Activated naive CD8-positive, alpha-beta T cell treated with anti-CD3 and anti-CD28 coated beads, Interleukin-2, amount 10 ng/mL, durations not matched to agents 7 days and 5 days (primary cell): ENCODE results near the gene THSD4. TPM values are rescaled to one million over a fixed set of nuclear protein-coding genes. Genes with fewer than 3 reads are reported as not detected.

Experiments
- ATAC-seq: fragments of 150-1000 bp; cut with Tn5 transposase; one replicate; pipeline ENCODE4 v1.10.0; 2021; ENCODE audit warnings: low read depth, moderate library complexity
- POLR2A ChIA-PET: fragments of 350-600 bp; sonication (Branson Sonifier 250); formaldehyde crosslinking; loops from one replicate; lab custom pipeline; 2021; ENCODE audit warnings: antibody characterized with exemption; lab: Charles Lee
- DNase-seq: peaks from one replicate; pipeline ENCODE4 v3.0.0; 2021
- H3K27ac Mint-ChIP-seq: one replicate; pipeline ENCODE4 v1.8.0; 2022; ENCODE audit warnings: mild to moderate bottlenecking, mixed read lengths
- H3K27me3 Mint-ChIP-seq: one replicate; pipeline ENCODE4 v1.8.0; 2022; ENCODE audit warnings: mild to moderate bottlenecking, moderate library complexity, mixed read lengths
- H3K36me3 Mint-ChIP-seq: one replicate; pipeline ENCODE4 v1.8.0; 2021; ENCODE audit warnings: mild to moderate bottlenecking, mixed read lengths
- H3K4me1 Mint-ChIP-seq: one replicate; pipeline ENCODE4 v1.8.0; 2021; ENCODE audit warnings: mixed read lengths
- H3K4me3 Mint-ChIP-seq: one replicate; pipeline ENCODE4 v1.8.0; 2022; ENCODE audit warnings: mild to moderate bottlenecking, moderate library complexity, mixed read lengths
- H3K9me3 Mint-ChIP-seq: one replicate; pipeline ENCODE4 v1.8.0; 2021; ENCODE audit warnings: mixed read lengths
- total RNA-seq, 2 experiments: library from RNA; stranded (reverse); gene quantifications; one replicate each; pipeline ENCODE4 v1.2.3, GENCODE V29; 2021

The THSD4 gene
- total RNA-seq, 2 experiments from 2014 or later: not detected

DNA sequence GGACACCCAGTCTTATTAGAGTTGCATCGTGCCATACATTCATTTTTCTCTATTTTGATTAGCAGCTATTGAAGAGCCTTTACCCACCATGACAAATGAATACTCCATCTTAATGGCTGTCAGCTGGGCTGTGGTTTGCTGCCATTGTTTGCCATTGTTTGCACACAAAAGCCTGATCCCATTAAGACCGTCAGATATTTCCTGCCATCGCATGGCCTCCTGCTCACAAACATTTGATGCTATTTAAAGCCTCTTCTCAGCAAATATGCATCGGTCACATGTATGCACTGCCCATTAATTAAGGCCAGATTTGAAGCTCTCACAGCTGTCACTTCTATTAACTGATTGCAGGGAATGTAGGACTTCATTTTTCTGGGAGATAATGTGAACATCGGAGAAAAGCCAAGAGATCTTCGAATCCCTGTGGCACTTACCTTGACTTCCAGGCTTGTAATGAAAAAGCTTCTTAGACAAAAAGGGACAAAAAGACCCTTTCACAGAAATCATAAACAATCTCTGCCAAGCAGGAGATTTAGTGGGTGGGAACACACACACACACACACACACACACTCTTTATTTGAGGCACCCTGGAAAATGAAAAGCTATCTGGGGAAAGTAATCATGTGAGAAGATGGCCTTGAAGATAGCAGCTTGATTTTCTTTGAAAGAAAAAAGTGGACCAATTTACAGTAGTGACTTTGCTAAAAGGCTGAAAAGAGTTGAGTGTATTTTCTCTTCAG is 519.7 kb downstream of the THSD4 start:
- no peaks in the 10 kb centered on the region for H3K4me1 Mint-ChIP-seq
- POLR2A ChIA-PET: no interaction called here
- H3K9me3 Mint-ChIP-seq: no peaks in the 10 kb centered on the region
- H3K36me3 Mint-ChIP-seq: no peaks in the 10 kb centered on the region
- ATAC-seq: no peak
- H3K27ac Mint-ChIP-seq: no peak overlapping the region
- H3K27me3 Mint-ChIP-seq: peaks cover 3% of the 10 kb centered on the region
- DNase-seq: no peak
- H3K4me3 Mint-ChIP-seq: no peak overlapping the region

DNA sequence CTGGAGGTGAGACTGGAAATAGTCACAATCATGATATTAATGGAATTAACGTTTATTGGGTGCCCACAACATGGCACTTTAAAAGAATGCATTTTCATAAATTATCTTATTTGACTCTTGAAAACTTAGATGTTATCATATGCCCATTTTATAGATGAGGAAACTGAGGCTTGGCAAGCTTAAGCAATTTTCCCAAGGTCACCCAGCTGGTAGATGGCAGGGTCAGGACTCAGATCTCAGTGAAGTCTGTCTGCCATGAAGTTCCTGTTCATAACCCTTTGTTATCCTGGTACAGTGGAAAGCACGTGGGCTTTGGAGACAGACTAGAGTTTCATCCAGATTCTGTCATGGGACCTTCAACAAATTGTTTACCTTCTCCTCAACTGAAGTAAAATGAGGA is 520.5 kb downstream of the THSD4 start:
- no peaks in the 10 kb centered on the region for H3K4me1 Mint-ChIP-seq
- no peaks in the 10 kb centered on the region for H3K9me3 Mint-ChIP-seq
- POLR2A ChIA-PET: no interaction called here
- no peaks in the 10 kb centered on the region for H3K36me3 Mint-ChIP-seq
- DNase-seq (no peak), ATAC-seq (no peak)
- H3K27ac Mint-ChIP-seq: no peak overlapping the region
- peaks cover 3% of the 10 kb centered on the region for H3K27me3 Mint-ChIP-seq
- no peak overlapping the region for H3K4me3 Mint-ChIP-seq

DNA sequence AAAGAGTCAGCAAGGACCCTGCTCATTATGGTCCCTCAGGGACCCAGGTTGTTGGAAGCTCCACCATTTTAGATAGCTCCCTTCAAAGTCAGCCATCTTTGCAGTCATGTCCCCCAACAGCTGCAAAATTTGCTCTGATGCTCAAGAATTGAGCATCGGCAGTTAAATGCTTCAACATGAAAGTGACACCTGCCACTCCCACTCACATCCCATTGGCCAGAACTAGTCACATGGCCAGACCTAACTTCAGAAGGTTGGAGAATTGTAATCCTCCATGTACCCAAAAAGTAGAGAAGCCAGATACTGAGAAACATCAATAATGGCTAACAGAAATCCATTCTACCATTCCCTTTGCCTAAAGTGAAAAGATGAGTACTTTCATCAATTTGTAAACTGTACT is 523.6 kb downstream of the THSD4 start:
- Mint-ChIP-seq H3K27me3 (peaks cover 5% of the 10 kb centered on the region), H3K9me3 (peaks cover 3% of the 10 kb centered on the region), H3K27ac (no peak overlapping the region), H3K4me3 (no peak overlapping the region), H3K4me1 (no peaks in the 10 kb centered on the region), H3K36me3 (no peaks in the 10 kb centered on the region)
- DNase-seq (no peak), ATAC-seq (no peak)
- POLR2A ChIA-PET: no interaction called here

DNA sequence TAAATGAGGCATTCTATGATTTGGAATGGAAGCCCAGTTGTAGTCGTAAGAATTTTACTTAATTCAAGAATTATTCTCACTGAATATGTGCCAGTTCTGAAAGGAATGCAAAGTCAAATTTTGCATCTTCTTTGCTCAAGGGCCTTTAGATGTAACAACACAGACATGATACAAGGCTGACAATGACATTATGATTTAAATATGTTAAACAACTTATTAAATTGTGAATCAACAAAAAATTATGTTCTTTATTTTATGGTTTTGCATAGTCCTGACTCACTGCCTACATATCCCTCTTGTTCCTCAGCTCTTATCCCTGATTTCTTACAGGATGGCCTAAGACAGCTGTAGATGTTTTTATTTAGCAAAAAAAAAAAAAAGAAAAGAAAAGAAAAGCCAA is 524.2 kb downstream of the THSD4 start:
- DNase-seq (no peak), ATAC-seq (no peak)
- Mint-ChIP-seq H3K4me3 (no peak overlapping the region), H3K4me1 (no peaks in the 10 kb centered on the region), H3K27me3 (peaks cover 5% of the 10 kb centered on the region), H3K27ac (no peak overlapping the region), H3K36me3 (no peaks in the 10 kb centered on the region), H3K9me3 (peaks cover 3% of the 10 kb centered on the region)
- POLR2A ChIA-PET: no interaction called here

DNA sequence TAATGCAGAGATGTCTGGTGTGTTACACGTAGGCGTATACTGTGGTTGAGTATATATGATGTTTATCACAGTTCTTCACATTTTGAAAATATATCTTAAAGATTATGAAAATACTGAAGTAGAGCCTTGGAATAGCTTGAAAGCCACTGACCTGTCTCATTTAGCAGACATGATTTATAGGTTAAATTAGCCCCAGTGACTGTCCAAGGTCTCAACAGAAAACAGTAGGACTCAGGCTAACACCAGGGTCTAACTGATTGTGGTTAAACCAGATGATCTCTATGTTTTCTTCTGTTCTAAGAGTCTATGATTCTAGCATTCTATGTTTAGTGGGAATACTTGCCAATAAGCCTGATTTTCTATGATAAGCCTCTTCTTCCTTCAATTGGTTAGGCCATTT is 528.6 kb downstream of the THSD4 start:
- ATAC-seq (no peak), DNase-seq (no peak)
- peaks cover 5% of the 10 kb centered on the region for H3K9me3 Mint-ChIP-seq
- no peak overlapping the region for H3K4me3 Mint-ChIP-seq
- H3K4me1 Mint-ChIP-seq: no peaks in the 10 kb centered on the region
- no peak overlapping the region for H3K27ac Mint-ChIP-seq
- H3K36me3 Mint-ChIP-seq: no peaks in the 10 kb centered on the region
- peaks cover 8% of the 10 kb centered on the region for H3K27me3 Mint-ChIP-seq
- POLR2A ChIA-PET: no interaction called here

DNA sequence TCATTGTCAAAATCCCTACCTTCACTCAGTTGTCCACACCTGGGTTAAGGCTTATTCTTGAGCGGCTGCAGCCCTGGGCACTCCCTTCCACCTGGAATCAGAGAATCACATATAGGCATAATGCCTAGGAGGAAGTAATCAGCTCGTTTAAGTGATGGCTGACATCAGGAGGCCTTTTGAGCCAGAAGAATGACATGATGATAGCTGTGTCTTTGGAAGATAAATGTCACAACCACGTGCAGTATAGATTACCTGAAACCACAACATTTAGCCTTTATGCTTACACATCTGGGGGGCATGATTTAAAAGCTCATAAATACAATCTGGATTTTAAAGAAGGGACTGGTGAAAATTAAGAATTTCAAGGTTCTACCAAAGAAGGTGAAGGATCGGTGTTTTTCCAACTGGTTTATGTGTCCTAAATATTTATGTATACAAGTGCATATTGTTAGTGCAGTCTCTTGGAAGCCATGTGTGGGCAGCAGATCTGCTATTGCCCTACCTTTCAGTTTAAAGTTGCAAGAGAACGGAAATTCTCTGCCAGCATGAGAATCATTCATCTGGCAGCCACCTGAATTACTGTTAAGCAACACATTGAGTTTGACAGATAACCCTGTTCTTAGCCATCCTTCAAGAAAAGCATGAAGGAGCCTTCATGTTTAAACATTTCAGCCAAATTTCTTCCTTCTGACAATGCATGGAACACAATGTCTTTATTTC is 531.7 kb downstream of the THSD4 start:
- H3K4me1 Mint-ChIP-seq: no peaks in the 10 kb centered on the region
- H3K27me3 Mint-ChIP-seq: peaks cover 6% of the 10 kb centered on the region
- DNase-seq (no peak), ATAC-seq (no peak)
- no peak overlapping the region for H3K27ac Mint-ChIP-seq
- no peak overlapping the region for H3K4me3 Mint-ChIP-seq
- peaks cover 3% of the 10 kb centered on the region for H3K9me3 Mint-ChIP-seq
- no peaks in the 10 kb centered on the region for H3K36me3 Mint-ChIP-seq
- POLR2A ChIA-PET: no interaction called here

DNA sequence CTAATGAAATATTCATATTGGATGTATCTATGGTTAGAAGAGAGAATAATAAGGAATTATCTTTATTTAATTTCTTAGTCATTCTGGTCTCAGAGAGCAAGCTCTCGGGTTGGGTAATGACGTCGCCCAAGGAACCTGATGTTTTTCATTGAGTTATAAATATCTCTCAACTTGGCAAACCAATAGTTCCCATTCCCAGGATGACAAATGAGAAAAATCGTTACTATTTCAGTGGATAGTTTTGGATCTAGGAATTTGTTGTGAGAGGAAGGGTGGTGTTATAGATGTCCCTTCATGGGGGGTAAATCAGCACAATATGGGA is 532.2 kb downstream of the THSD4 start:
- Mint-ChIP-seq H3K27ac (no peak overlapping the region), H3K4me1 (no peaks in the 10 kb centered on the region), H3K4me3 (no peak overlapping the region), H3K36me3 (no peaks in the 10 kb centered on the region), H3K27me3 (peaks cover 6% of the 10 kb centered on the region), H3K9me3 (peaks cover 2% of the 10 kb centered on the region)
- DNase-seq: no peak
- ATAC-seq: no peak
- POLR2A ChIA-PET: no interaction called here

DNA sequence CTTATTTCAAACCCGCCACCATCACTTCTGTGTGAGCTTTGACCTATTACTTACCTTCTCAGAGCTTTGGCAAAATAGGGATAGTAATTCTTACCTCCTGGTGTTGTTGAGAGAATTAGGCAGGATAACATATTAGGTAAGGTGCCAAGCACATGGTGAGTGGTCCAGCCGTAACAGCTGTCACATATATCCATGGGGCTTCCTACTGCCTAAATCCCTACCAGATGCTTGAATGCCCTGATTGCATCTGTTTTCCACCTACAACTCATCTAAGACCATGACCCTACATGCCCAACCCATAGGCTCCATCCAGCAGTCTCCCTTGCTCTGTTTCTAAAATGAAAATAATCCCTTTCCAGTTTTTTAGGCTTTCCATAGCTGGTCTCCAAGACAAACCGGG is 532.8 kb downstream of the THSD4 start:
- Mint-ChIP-seq H3K4me1 (no peaks in the 10 kb centered on the region), H3K27ac (no peak overlapping the region), H3K4me3 (no peak overlapping the region), H3K27me3 (peaks cover 6% of the 10 kb centered on the region), H3K9me3 (peaks cover 2% of the 10 kb centered on the region), H3K36me3 (no peaks in the 10 kb centered on the region)
- DNase-seq (no peak), ATAC-seq (no peak)
- POLR2A ChIA-PET: no interaction called here

DNA sequence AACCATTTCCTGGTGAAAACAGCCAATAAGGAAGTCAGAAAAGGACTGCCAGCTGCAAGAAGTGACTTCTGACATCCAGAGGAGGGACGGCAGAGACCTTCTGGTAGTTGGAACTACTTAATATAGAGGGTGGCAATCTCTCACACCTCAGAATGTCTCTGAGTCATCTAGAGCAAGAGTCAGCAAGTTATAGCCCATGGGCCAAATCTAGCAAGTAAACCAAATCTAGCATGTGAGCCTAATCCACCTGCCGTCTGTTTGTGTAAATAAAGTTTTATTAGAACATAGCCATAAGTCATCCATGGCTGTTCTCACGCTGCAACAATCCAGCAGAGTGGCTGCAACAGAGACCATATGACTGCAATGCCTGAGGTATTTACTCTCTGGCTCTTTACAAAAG is 534.6 kb downstream of the THSD4 start:
- Mint-ChIP-seq H3K4me3 (no peak overlapping the region), H3K9me3 (peaks cover 2% of the 10 kb centered on the region), H3K36me3 (no peaks in the 10 kb centered on the region), H3K27me3 (peaks cover 8% of the 10 kb centered on the region), H3K27ac (no peak overlapping the region), H3K4me1 (no peaks in the 10 kb centered on the region)
- DNase-seq (no peak), ATAC-seq (no peak)
- POLR2A ChIA-PET: no interaction called here

DNA sequence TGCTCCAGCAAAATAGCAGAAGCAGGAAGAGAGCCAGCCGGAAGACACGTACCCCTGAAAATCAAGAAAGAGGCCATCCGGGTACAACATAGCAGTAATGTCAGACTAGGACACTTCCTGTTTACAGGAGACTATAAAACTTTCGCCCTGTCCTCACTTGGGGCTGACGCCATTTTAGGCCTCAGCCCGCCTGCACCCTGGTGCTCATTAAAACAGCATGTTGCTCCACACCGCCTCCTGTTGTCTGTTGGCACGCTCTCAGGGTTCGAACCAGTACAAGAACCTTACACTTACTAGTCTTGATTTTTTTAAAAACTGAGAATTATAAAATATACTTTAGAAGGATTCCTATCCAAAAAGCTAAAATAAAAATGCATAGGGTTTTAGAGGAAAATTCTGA is 535.3 kb downstream of the THSD4 start:
- Mint-ChIP-seq H3K27me3 (peaks cover 8% of the 10 kb centered on the region), H3K4me3 (no peak overlapping the region), H3K36me3 (no peaks in the 10 kb centered on the region), H3K27ac (no peak overlapping the region), H3K9me3 (peaks cover 2% of the 10 kb centered on the region), H3K4me1 (no peaks in the 10 kb centered on the region)
- ATAC-seq (no peak), DNase-seq (no peak)
- POLR2A ChIA-PET: no interaction called here

DNA sequence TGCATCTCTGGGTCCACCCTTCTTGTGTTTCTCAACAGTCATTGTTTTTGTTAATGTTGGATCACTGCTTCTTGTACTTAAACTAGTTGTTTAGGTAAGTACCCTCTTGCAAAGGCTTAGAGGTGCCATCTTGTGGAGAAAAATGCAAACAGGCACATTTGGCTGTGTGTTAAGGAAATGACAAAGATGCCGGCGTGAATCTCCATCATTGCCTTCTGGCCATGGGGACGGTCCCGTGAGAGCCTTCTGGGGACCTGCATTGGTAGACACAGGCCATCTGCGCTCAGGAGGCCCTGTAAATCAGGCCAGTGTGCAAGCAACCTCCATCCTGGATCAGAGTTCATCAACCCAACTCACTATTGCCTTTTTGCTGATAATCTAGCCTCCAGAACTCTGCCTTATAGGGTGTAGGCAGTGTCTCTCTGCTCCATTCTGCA is 536.5 kb downstream of the THSD4 start:
- H3K4me1 Mint-ChIP-seq: no peaks in the 10 kb centered on the region
- no peak overlapping the region for H3K27ac Mint-ChIP-seq
- H3K4me3 Mint-ChIP-seq: no peak overlapping the region
- H3K27me3 Mint-ChIP-seq: peaks cover 8% of the 10 kb centered on the region
- H3K9me3 Mint-ChIP-seq: no peaks in the 10 kb centered on the region
- POLR2A ChIA-PET: no interaction called here
- DNase-seq: no peak
- ATAC-seq: no peak
- H3K36me3 Mint-ChIP-seq: no peaks in the 10 kb centered on the region

DNA sequence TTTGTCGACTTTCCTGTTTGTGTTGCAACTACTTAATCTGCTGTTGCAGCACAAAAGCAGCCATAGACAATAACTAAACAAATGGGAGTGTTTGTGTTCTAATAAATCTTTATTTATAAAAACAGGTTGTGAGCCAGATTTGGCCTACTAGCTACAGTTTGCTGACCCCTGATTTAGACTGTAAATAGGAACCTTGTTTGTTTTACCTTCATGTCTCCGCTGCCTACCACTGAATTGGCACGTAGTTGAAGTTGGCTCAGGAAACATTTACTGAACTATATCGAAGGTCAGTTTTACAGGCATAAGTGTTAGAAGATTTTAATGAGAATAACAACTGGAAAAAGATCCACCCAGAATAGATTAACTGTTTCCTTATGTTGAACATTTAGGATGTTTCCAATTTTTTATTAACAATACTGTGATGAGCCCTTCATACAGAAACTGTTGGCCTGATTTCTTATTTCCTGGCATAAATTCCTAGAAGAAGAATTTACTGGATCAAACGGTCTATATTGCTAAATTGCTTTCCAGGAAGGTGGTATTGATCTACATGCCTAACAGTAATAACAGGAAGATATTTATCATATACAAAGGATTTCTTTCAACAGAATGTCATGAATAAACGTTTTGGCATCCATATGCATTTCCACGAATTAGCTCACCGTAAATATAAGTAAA is 538.9 kb downstream of the THSD4 start:
- no peak overlapping the region for H3K4me3 Mint-ChIP-seq
- no peaks in the 10 kb centered on the region for H3K9me3 Mint-ChIP-seq
- H3K27ac Mint-ChIP-seq: no peak overlapping the region
- ATAC-seq (no peak), DNase-seq (no peak)
- POLR2A ChIA-PET: no interaction called here
- H3K27me3 Mint-ChIP-seq: peaks cover 5% of the 10 kb centered on the region
- no peaks in the 10 kb centered on the region for H3K4me1 Mint-ChIP-seq
- no peaks in the 10 kb centered on the region for H3K36me3 Mint-ChIP-seq

DNA sequence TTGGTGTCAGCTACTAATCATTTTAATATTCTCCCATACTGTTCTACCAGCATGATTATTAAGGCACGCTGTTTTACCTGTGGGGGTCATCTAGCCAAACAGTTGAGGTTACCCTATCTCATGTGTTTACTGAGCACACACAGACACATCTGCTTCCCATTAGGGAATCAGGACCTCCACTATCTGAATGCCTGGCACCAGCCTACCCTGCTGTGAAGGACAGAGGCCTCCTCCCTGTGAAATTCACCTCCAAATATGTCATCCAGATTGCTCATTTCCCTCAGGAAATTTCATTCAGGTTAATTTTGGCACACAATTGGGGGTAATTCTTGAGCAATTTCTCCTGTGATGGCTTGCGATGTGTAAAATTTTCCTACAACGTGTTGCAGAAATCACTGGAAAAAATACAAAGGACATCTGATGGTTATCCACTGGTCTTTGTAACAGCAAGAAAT is 539.5 kb downstream of the THSD4 start:
- no peak overlapping the region for H3K27ac Mint-ChIP-seq
- no peaks in the 10 kb centered on the region for H3K9me3 Mint-ChIP-seq
- POLR2A ChIA-PET: no interaction called here
- DNase-seq (no peak), ATAC-seq (no peak)
- H3K4me1 Mint-ChIP-seq: no peaks in the 10 kb centered on the region
- H3K27me3 Mint-ChIP-seq: peaks cover 7% of the 10 kb centered on the region
- no peak overlapping the region for H3K4me3 Mint-ChIP-seq
- H3K36me3 Mint-ChIP-seq: no peaks in the 10 kb centered on the region

DNA sequence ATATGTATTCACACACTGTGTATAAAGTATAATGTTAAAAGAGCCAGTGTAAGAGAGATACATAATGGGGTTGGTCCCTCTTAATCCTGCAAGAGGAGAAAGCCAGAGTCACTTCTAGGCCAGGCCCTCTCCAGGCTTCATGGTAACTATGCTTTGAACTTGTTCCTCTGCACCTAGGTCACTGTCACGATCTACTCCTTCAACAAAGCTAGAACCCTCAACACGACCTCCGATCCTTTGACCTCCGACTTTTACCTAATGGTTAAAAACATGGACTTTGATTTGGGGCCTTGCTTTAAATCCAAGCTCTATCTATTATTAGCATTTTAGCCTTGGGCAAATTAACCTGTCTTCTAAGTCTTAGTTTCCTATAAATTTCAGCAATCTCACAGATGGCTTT is 541.2 kb downstream of the THSD4 start:
- DNase-seq (no peak), ATAC-seq (no peak)
- POLR2A ChIA-PET: no interaction called here
- Mint-ChIP-seq H3K36me3 (no peaks in the 10 kb centered on the region), H3K27ac (no peak overlapping the region), H3K4me3 (no peak overlapping the region), H3K9me3 (no peaks in the 10 kb centered on the region), H3K27me3 (peaks cover 9% of the 10 kb centered on the region), H3K4me1 (no peaks in the 10 kb centered on the region)
